Measurements from ENCODE around the gene ASIC1. TPM values are rescaled to one million over a fixed set of nuclear protein-coding genes. Genes with fewer than 3 reads are reported as not detected.
A peak's percentile ranks its signal among the peaks of the same experiment; 100 is the strongest.

ASIC1 gene
- total and polyA plus RNA-seq, 2 of the 13 experiments (the other 11 are each of a cell fraction or from before 2014, with no cell fraction given) = 0.44 to 1.5 TPM

GRCh38 chr12:50111693-50112455 is 54.5 kb downstream of the ASIC1 start, which contains the start of gene COX14:
COX14 (plus strand) TSS chr12:50112236; CDS start chr12:50120044, 7,808 bp downstream.
- BruUV-seq (replicated peaks) = TSS peak; percentile 39
- WGBS (ENCODE audit: low lambda C conversion rate) = 0% methylated on average over 21 of the region's 59 CpGs
- peak within 1 kb of the TSS; percentile 90 to 94 (median 92) for H3K4me3 ChIP-seq (replicated peaks in 1 of 3; ENCODE audit: insufficient read depth in 1 of 3, low read depth in 2 of 3, low read length in 3 of 3)
- peak within 1 kb of the TSS; percentile 99 for H3K4me2 ChIP-seq (ENCODE audit: low read depth, low read length)
- in situ Hi-C loops (cut with HindIII; ENCODE audit: extremely low pct_ligation_motif_present, low pct_unique_long_range_greater_than_20kb) (no loop called here), intact Hi-C loops (cut with micrococcal nuclease; ENCODE audit: unreplicated experiment) (loop anchor here (2.0 kb wide), 2 partner anchors 27 to 55 kb away; partner anchors contain the start of genes CERS5 and SMARCD1)
- ATAC-seq (peak; percentile 82), FAIRE-seq (peak; percentile 96), DNase-seq (ENCODE audit: low spot score) (peak; percentile 99)
- ChIA-PET POLR2A (interaction anchor here (0.7 to 7.6 kb wide), 27 partner anchors 9 to 1202 kb away, joined by 3 to 265 read pairs (median 5); partner anchors contain the start of genes CERS5, FAM186A, GPD1 and LIMA1), CTCF (ENCODE audit: low intra/inter-chr PET ratio, low total read pairs) (interaction anchor here (0.7 to 1.5 kb wide), 4 partner anchors 10 to 64 kb away, joined by 3 to 7 read pairs (median 4); no protein-coding TSS in a partner anchor)
- H2AFZ ChIP-seq (ENCODE audit: low read length) = peak within 1 kb of the TSS; percentile 9
- H3K4me1 ChIP-seq (ENCODE audit: insufficient read depth, low read length) = peaks cover 56% of the 10 kb centered on the region
- H3K9ac ChIP-seq (ENCODE audit: insufficient read depth, low read depth, low read length) = peak within 1 kb of the TSS; percentile 90
- peaks cover 20% of the 10 kb centered on the region for H3K79me2 ChIP-seq (ENCODE audit: insufficient read depth, low read length)
- no peaks in the 10 kb centered on the region for H4K20me1 ChIP-seq (ENCODE audit: insufficient read depth, low read length)
- H3K9me3 ChIP-seq (ENCODE audit: low read length) = no peaks in the 10 kb centered on the region
- peak within 1 kb of the TSS; percentile 95 for H3K27ac ChIP-seq (ENCODE audit: extremely low read length, insufficient read depth, low read length)
- peaks cover 1 to 6% of the 10 kb centered on the region in 2 experiments; a peak in 2 of 5 replicates for H3K36me3 ChIP-seq (replicated peaks in 1 of 2; ENCODE audit: control insufficient read depth in 1 of 2, insufficient read depth in 2 of 2, low read length in 2 of 2)
- no peaks in the 10 kb centered on the region; a peak in 1 of 5 replicates for H3K27me3 ChIP-seq (ENCODE audit: control insufficient read depth in 1 of 2, insufficient read depth in 2 of 2, low read length in 2 of 2)
- TF ChIP-seq NFE2L1 (CRISPR knock-in tag; IDR thresholded peaks at IDR 0.05; ENCODE audit: borderline replicate concordance) (peak; percentile 91; the same call in 1 of the 2 replicates), ZBTB42 (CRISPR knock-in tag; IDR thresholded peaks at IDR 0.05) (no peak), SRSF4 (IDR thresholded peaks at IDR 0.05; ENCODE audit: low read depth, low read length, poor library complexity, severe bottlenecking) (no peak), CCDC6 (CRISPR knock-in tag; IDR thresholded peaks at IDR 0.05) (peak; percentile 50; the same call in 1 of the 2 replicates), TRIM24 (CRISPR knock-in tag; IDR thresholded peaks at IDR 0.05) (no peak), TOE1 (CRISPR knock-in tag; IDR thresholded peaks at IDR 0.05) (no peak), ZBTB20 (CRISPR knock-in tag; IDR thresholded peaks at IDR 0.05; ENCODE audit: borderline replicate concordance, low read depth) (peak; percentile 73; the same call in 1 of the 2 replicates), CEBPG (CRISPR knock-in tag; IDR thresholded peaks at IDR 0.05) (peak; percentile 43; the same call in 1 of the 2 replicates), ZBTB8A (CRISPR knock-in tag; IDR thresholded peaks at IDR 0.05; ENCODE audit: borderline replicate concordance, low read depth) (no peak), THAP11 (CRISPR knock-in tag; IDR thresholded peaks at IDR 0.05) (peak; percentile 98), KDM5A (IDR thresholded peaks at IDR 0.05; ENCODE audit: borderline replicate concordance, low read length) (no peak), ZNF230 (CRISPR knock-in tag; IDR thresholded peaks at IDR 0.05) (no peak), SNAPC5 (CRISPR knock-in tag; IDR thresholded peaks at IDR 0.05; ENCODE audit: borderline replicate concordance) (0 out of 2 replicates have a peak, but pooled peaks have one; percentile 55), RAD51 (IDR thresholded peaks at IDR 0.05; ENCODE audit: borderline replicate concordance) (peak; percentile 53; the same call in 1 of the 2 replicates), ATF4 (CRISPR knock-in tag; IDR thresholded peaks at IDR 0.05) (peak in 1 of 2 experiments; percentile 65; a peak in 2 of 4 replicates), NBN (conservative IDR thresholded peaks at IDR 0.05) (no peak), PLRG1 (conservative IDR thresholded peaks at IDR 0.05) (no peak), SPEN (CRISPR knock-in tag; IDR thresholded peaks at IDR 0.05; ENCODE audit: low read depth) (peak; percentile 48; the same call in 1 of the 2 replicates), ZNF136 (CRISPR knock-in tag; IDR thresholded peaks at IDR 0.05; ENCODE audit: low read depth) (0 out of 2 replicates have a peak, but pooled peaks have one; percentile 15), TRAFD1 (CRISPR knock-in tag; IDR thresholded peaks at IDR 0.05; ENCODE audit: borderline replicate concordance) (no peak), RBM22 (optimal IDR thresholded peaks at IDR 0.05; ENCODE audit: low read length) (no peak), HDAC2 (CRISPR knock-in tag; IDR thresholded peaks at IDR 0.05) (peak; percentile 49; the same call in 1 of the 2 replicates)

Measured in HepG2 (cell line).